ENCODE measurements around the gene SLC51A. TPM values are rescaled to one million over a fixed set of nuclear protein-coding genes. Genes with fewer than 3 reads are reported as not detected.
"Not testable (repeated sequence)": the region's sequence is repeated elsewhere in the genome, so short reads cannot be mapped to it uniquely, and the experiment has no call there.

Gene SLC51A
- total RNA-seq, 1 donor from 2014 or later, result 3.7 TPM

- H3K4me1 Mint-ChIP-seq (ENCODE audit: unreplicated experiment), result peaks cover 21% of the 10 kb centered on the region
- no peaks in the 10 kb centered on the region for H3K27me3 Mint-ChIP-seq
- no peak overlapping the region for H3K27ac Mint-ChIP-seq
- H3K9me3 Mint-ChIP-seq, result no peaks in the 10 kb centered on the region
- TF ChIP-seq CTCF (conservative IDR thresholded peaks at IDR 0.05), result peak; percentile 14
- DNase-seq (ENCODE audit: extremely low spot score, unreplicated experiment), result no peak
- H3K36me3 Mint-ChIP-seq, result no peaks in the 10 kb centered on the region
- no peak overlapping the region for H3K4me3 Mint-ChIP-seq
Observed at GRCh38 chr3:196179380-196180308, 36.7 kb upstream of the SLC51A start.

- no peaks in the 10 kb centered on the region for H3K36me3 Mint-ChIP-seq
- no peak for DNase-seq (ENCODE audit: extremely low spot score, unreplicated experiment)
- H3K27ac Mint-ChIP-seq, result no peak overlapping the region
- H3K27me3 Mint-ChIP-seq, result no peaks in the 10 kb centered on the region
- H3K4me3 Mint-ChIP-seq, result no peak overlapping the region
- TF ChIP-seq CTCF (conservative IDR thresholded peaks at IDR 0.05), result no peak
- H3K9me3 Mint-ChIP-seq, result no peaks in the 10 kb centered on the region
- H3K4me1 Mint-ChIP-seq (ENCODE audit: unreplicated experiment), result peaks cover 21% of the 10 kb centered on the region
Observed at GRCh38 chr3:196180346-196180745, 36.0 kb upstream of the SLC51A start.

- Mint-ChIP-seq H3K27me3 (no peaks in the 10 kb centered on the region), H3K36me3 (no peaks in the 10 kb centered on the region), H3K9me3 (no peaks in the 10 kb centered on the region), H3K4me1 (ENCODE audit: unreplicated experiment) (peaks cover 21% of the 10 kb centered on the region), H3K27ac (no peak overlapping the region), H3K4me3 (no peak overlapping the region)
- no peak for TF ChIP-seq CTCF (conservative IDR thresholded peaks at IDR 0.05)
- DNase-seq (ENCODE audit: extremely low spot score, unreplicated experiment), result no peak
Observed at GRCh38 chr3:196181127-196181546, 35.2 kb upstream of the SLC51A start.

- not testable (repeated sequence) for DNase-seq (ENCODE audit: extremely low spot score, unreplicated experiment); H3K27me3 Mint-ChIP-seq; H3K27ac Mint-ChIP-seq; H3K9me3 Mint-ChIP-seq; H3K36me3 Mint-ChIP-seq; H3K4me3 Mint-ChIP-seq
- peaks cover 10% of the 10 kb centered on the region for H3K4me1 Mint-ChIP-seq (ENCODE audit: unreplicated experiment)
Observed at GRCh38 chr3:196184169-196184432, 32.2 kb upstream of the SLC51A start.

GRCh38 chr3:196184881-196185280 is 31.5 kb upstream of the SLC51A start:
- Mint-ChIP-seq H3K4me3 (no peak overlapping the region), H3K36me3 (no peaks in the 10 kb centered on the region), H3K9me3 (no peaks in the 10 kb centered on the region), H3K27ac (no peak overlapping the region), H3K27me3 (no peaks in the 10 kb centered on the region), H3K4me1 (ENCODE audit: unreplicated experiment) (peaks cover 3% of the 10 kb centered on the region)
- no peak for TF ChIP-seq CTCF (conservative IDR thresholded peaks at IDR 0.05)
- no peak for DNase-seq (ENCODE audit: extremely low spot score, unreplicated experiment)

- no peaks in the 10 kb centered on the region for H3K9me3 Mint-ChIP-seq
- no peak for DNase-seq (ENCODE audit: extremely low spot score, unreplicated experiment)
- H3K27ac Mint-ChIP-seq, result peak overlapping the region; percentile 46
- H3K4me1 Mint-ChIP-seq (ENCODE audit: unreplicated experiment), result peaks cover 3% of the 10 kb centered on the region
- H3K27me3 Mint-ChIP-seq, result no peaks in the 10 kb centered on the region
- no peaks in the 10 kb centered on the region for H3K36me3 Mint-ChIP-seq
- no peak overlapping the region for H3K4me3 Mint-ChIP-seq
- no peak for TF ChIP-seq CTCF (conservative IDR thresholded peaks at IDR 0.05)
Observed at GRCh38 chr3:196186651-196187573, 29.4 kb upstream of the SLC51A start.

Data from type B pancreatic cell (in vitro differentiated cells).